NCI-H2196 treated with DMSO at 0.1 percent for 48 hours (cell line): ENCODE results near the gene CT45A8.
"Not testable (repeated sequence)": the region's sequence is repeated elsewhere in the genome, so short reads cannot be mapped to it uniquely, and the experiment has no call there.

Experiments
- DNase-seq: peaks from one replicate; lab custom pipeline; 2025; ENCODE audit not compliant: unreplicated experiment; lab: John Stamatoyannopoulos, UW

CT45A8 gene, protein sequence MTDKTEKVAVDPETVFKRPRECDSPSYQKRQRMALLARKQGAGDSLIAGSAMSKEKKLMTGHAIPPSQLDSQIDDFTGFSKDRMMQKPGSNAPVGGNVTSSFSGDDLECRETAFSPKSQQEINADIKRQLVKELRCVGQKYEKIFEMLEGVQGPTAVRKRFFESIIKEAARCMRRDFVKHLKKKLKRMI

DNA sequence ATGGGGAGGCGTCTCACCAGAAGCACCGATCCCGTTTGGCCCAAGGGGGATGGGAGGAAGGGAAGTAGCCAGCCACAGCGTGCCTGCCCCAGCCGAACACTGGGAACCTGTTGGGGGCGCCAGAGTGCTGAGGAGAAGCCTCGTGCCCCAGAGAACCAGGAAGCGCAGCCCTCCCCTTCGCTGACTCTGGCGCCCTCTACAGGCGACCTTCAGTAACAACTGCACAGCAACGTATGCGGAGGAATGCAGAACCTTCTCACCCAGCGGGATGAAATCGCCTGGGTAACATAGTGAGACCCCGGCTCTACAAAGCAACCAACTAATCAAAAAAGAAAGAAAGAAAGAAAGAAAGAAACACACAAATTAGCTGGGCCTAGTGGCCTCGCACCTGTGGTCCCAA lies at the start of gene CT45A8:
Gene CT45A8 (minus strand): TSS at position 101 of the 400 bp plus-strand sequence. CDS start 3,755 bp downstream, outside the sequence.
- not testable (repeated sequence) for DNase-seq

- no peak for DNase-seq
Measured at GRCh38 chrX:135893294-135893817, 39.0 kb upstream of the CT45A8 start, which contains the start of the genes CT45A10 and SAGE1. Gene CT45A10 (minus strand): TSS chrX:135893444. CDS start chrX:135885344, 8,100 bp downstream. Gene SAGE1 (plus strand): TSS chrX:135893716. CDS start chrX:135896243, 2,527 bp downstream.

- no peak for DNase-seq
Measured at GRCh38 chrX:135892781-135893180, 38.4 kb upstream of the CT45A8 start.

DNA sequence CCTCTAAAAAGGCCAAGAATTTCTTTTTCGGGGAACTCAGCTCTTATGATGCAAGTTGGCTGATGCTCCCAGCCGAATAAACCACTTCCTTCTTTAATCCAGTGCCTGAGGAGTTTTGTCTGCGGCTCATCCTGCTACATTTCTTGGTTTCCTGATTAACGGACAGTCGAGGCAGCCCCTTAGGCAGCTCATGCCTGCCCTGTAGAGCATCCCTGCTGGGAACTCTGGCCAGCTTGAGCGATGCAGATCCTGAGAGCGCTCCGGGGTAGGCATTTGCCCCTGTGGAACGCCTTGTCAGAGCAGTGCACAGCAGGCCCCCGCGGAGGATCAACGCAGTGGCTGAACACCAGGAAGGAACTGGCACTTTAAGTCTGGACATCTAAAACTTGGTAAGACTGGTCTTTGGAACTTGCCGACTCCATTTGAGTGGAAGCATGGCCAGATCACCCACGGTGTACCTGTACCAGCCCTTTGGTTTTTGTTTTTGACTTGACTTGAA lies 35.8 kb upstream of the CT45A8 start:
- DNase-seq, result no peak

GRCh38 chrX:135888976-135889375 lies 34.6 kb upstream of the CT45A8 start:
- not testable (repeated sequence) for DNase-seq

- not testable (repeated sequence) for DNase-seq
Measured at GRCh38 chrX:135888230-135888629, 33.9 kb upstream of the CT45A8 start.

- DNase-seq, result not testable (repeated sequence)
Measured at GRCh38 chrX:135882741-135883140, 28.4 kb upstream of the CT45A8 start.

DNA sequence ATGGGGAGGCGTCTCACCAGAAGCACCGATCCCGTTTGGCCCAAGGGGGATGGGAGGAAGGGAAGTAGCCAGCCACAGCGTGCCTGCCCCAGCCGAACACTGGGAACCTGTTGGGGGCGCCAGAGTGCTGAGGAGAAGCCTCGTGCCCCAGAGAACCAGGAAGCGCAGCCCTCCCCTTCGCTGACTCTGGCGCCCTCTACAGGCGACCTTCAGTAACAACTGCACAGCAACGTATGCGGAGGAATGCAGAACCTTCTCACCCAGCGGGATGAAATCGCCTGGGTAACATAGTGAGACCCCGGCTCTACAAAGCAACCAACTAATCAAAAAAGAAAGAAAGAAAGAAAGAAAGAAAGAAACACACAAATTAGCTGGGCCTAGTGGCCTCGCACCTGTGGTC lies 17.4 kb upstream of the CT45A8 start, which contains the start of gene CT45A9:
Gene CT45A9 (minus strand): TSS at position 101 of the 400 bp plus-strand sequence. CDS start 3,751 bp downstream, outside the sequence.
- not testable (repeated sequence) for DNase-seq

DNA sequence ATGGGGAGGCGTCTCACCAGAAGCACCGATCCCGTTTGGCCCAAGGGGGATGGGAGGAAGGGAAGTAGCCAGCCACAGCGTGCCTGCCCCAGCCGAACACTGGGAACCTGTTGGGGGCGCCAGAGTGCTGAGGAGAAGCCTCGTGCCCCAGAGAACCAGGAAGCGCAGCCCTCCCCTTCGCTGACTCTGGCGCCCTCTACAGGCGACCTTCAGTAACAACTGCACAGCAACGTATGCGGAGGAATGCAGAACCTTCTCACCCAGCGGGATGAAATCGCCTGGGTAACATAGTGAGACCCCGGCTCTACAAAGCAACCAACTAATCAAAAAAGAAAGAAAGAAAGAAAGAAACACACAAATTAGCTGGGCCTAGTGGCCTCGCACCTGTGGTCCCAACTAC lies 17.2 kb downstream of the CT45A8 start, which contains the start of gene CT45A7:
Gene CT45A7 (minus strand): TSS at position 101 of the 400 bp plus-strand sequence. CDS start 3,747 bp downstream, outside the sequence.
- not testable (repeated sequence) for DNase-seq

DNA sequence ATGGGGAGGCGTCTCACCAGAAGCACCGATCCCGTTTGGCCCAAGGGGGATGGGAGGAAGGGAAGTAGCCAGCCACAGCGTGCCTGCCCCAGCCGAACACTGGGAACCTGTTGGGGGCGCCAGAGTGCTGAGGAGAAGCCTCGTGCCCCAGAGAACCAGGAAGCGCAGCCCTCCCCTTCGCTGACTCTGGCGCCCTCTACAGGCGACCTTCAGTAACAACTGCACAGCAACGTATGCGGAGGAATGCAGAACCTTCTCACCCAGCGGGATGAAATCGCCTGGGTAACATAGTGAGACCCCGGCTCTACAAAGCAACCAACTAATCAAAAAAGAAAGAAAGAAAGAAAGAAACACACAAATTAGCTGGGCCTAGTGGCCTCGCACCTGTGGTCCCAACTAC lies 34.4 kb downstream of the CT45A8 start, which contains the start of gene CT45A2:
Gene CT45A2 (minus strand): TSS at position 101 of the 400 bp plus-strand sequence. CDS start 3,747 bp downstream, outside the sequence.
- DNase-seq, result not testable (repeated sequence)

DNA sequence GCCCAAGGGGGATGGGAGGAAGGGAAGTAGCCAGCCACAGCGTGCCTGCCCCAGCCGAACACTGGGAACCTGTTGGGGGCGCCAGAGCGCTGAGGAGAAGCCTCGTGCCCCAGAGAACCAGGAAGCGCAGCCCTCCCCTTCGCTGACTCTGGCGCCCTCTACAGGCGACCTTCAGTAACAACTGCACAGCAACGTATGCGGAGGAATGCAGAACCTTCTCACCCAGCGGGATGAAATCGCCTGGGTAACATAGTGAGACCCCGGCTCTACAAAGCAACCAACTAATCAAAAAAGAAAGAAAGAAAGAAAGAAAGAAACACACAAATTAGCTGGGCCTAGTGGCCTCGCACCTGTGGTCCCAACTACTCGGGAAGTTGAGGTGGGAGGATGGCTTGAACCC lies 51.7 kb downstream of the CT45A8 start, which contains the start of gene CT45A6:
Gene CT45A6 (minus strand): TSS at position 101 of the 400 bp plus-strand sequence. CDS start 3,794 bp downstream, outside the sequence.
- not testable (repeated sequence) for DNase-seq
